ENCODE results near the gene RAB6B. TPM values are rescaled to one million over a fixed set of nuclear protein-coding genes. Genes with fewer than 3 reads are reported as not detected.

The RAB6B gene
- polyA plus RNA-seq (2011; rRNA removed), result 2.0 and 3.0 TPM in 2 replicates
- 1.0 and 1.6 TPM in 2 replicates for polyA minus RNA-seq (2011; rRNA and poly(A)+ RNA removed)

DNA sequence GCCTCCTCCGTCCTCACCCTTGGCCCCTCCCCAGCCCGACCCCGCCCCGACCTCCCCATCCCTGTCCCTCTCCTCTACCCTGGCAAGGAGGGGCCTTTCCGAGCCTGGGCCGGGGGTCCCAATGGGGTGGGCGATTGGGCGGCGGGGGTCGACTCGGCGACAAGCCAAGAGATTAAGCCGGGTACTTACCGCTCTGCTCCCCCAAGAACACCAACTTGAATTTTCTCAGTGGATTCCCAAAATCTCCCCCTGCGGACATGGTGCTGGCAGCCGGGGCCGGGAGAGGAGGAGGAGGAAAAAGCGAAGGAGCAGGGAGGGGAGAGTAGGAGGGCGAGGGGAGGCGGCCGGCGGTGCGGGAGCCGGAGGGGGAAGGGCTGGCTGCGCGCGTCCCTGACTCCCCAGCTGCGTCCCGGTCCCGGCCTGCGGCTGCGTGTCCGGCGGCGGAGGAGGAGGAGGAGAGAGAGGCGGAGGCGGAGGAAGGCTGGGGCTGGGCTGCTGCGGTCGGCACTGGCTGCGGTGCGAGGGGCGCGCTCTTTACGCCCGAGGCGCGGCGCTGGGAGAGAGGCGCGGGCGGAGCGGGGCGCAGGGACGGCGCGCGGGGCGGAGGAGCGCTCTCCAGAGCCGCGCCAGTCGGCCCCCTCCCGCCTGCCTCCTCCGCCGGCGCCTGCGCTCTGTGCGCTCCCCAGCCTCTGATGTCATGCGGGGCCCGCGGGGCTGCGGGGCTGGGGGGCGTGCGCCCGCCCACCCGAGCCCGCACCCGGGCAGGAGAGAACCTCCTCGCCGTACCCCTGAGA is at the start of gene RAB6B:
RAB6B (minus strand) TSS at position 675 of the 794 bp plus-strand sequence; CDS start at position 259, 416 bp downstream.
- Histone ChIP-seq H3K27me3 (ENCODE audit: control insufficient read depth, insufficient read depth, low read length) (peaks cover 36% of the 10 kb centered on the region), H3K4me3 (ENCODE audit: low read depth, low read length) (peak within 1 kb of the TSS; percentile 51), H3K36me3 (ENCODE audit: control insufficient read depth, insufficient read depth, low read length) (no peaks in the 10 kb centered on the region)
- ChIA-PET POLR2A (no interaction called here), CTCF (no interaction called here)
- no peak for DNase-seq (ENCODE audit: low read depth)
- TF ChIP-seq, protein P1, sequence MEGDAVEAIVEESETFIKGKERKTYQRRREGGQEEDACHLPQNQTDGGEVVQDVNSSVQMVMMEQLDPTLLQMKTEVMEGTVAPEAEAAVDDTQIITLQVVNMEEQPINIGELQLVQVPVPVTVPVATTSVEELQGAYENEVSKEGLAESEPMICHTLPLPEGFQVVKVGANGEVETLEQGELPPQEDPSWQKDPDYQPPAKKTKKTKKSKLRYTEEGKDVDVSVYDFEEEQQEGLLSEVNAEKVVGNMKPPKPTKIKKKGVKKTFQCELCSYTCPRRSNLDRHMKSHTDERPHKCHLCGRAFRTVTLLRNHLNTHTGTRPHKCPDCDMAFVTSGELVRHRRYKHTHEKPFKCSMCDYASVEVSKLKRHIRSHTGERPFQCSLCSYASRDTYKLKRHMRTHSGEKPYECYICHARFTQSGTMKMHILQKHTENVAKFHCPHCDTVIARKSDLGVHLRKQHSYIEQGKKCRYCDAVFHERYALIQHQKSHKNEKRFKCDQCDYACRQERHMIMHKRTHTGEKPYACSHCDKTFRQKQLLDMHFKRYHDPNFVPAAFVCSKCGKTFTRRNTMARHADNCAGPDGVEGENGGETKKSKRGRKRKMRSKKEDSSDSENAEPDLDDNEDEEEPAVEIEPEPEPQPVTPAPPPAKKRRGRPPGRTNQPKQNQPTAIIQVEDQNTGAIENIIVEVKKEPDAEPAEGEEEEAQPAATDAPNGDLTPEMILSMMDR (IDR thresholded peaks at IDR 0.05; ENCODE audit: insufficient read depth, low read depth, low read length), result no peak

DNA sequence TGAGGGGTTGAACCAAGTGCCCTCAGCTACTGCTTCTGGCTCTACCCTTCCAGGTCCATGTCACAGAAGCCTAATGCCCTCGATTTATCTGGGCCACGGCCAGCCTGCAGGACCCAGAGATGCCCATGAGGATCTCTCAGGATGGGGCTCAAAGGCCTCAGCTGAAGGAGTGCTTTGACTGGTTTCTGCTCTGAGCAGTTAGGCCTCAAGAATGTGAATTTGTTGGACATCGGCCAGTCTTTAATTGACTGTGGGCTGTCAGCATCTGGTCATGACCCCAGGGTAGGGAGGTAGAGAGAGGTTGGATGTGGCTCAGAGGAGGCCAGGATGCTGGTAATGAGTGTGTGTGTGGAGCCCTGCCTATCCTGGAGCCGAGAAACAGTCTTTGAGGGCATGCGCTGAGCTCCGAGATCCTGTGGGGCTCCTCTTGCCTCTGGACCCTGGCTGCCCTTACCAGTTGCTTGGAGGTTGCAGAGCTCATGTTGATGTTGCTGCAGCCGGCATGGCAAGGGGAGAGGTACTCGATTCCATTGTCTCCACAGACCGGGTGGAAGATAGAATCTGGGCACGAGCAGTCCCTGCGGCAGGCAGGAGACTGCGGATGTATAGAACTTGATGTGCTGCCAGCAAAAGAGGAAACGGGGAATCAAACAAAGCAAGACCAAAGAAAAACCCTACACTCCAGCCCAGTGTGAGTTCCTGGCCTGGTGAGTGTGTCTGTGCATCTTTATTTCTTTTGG is 49.1 kb upstream of the RAB6B start:
- H3K4me3 ChIP-seq (ENCODE audit: low read depth, low read length), result no peak overlapping the region
- TF ChIP-seq, protein P1 (IDR thresholded peaks at IDR 0.05; ENCODE audit: insufficient read depth, low read depth, low read length), result no peak
- ChIA-PET POLR2A (no interaction called here), CTCF (interaction anchor here (0.9 to 3.5 kb wide), 3 partner anchors 14 to 267 kb away, joined by 3 to 14 read pairs (median 12); no protein-coding TSS in a partner anchor)
- peaks cover 5% of the 10 kb centered on the region for H3K27me3 ChIP-seq (ENCODE audit: control insufficient read depth, insufficient read depth, low read length)
- DNase-seq (ENCODE audit: low read depth), result no peak
- no peaks in the 10 kb centered on the region for H3K36me3 ChIP-seq (ENCODE audit: control insufficient read depth, insufficient read depth, low read length)

DNA sequence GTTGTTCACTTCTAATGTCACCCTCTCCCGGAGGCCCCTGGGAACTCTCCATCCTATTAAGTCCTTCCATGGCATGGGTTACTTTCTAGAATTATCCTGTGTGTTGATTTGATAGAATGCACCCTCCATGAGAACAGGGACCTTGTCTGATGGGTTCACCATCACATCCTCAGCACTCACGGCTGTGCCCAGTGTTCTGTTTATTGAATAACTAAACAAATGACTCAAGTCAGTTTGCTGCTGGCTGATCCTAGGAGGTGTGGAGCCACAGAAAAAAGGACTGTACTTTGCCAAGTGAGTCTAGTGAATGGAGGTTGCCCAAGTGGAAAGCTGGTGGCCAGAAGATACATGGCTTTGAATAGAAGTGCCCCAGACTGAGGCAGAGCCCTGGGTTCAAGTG is 48.5 kb upstream of the RAB6B start:
- ChIA-PET CTCF (interaction anchor here (0.9 to 3.5 kb wide), 3 partner anchors 13 to 268 kb away, joined by 3 to 14 read pairs (median 12); no protein-coding TSS in a partner anchor), POLR2A (no interaction called here)
- no peak overlapping the region for H3K4me3 ChIP-seq (ENCODE audit: low read depth, low read length)
- no peak for DNase-seq (ENCODE audit: low read depth)
- H3K27me3 ChIP-seq (ENCODE audit: control insufficient read depth, insufficient read depth, low read length), result peaks cover 7% of the 10 kb centered on the region
- H3K36me3 ChIP-seq (ENCODE audit: control insufficient read depth, insufficient read depth, low read length), result no peaks in the 10 kb centered on the region
- TF ChIP-seq, protein P1 (IDR thresholded peaks at IDR 0.05; ENCODE audit: insufficient read depth, low read depth, low read length), result no peak

DNA sequence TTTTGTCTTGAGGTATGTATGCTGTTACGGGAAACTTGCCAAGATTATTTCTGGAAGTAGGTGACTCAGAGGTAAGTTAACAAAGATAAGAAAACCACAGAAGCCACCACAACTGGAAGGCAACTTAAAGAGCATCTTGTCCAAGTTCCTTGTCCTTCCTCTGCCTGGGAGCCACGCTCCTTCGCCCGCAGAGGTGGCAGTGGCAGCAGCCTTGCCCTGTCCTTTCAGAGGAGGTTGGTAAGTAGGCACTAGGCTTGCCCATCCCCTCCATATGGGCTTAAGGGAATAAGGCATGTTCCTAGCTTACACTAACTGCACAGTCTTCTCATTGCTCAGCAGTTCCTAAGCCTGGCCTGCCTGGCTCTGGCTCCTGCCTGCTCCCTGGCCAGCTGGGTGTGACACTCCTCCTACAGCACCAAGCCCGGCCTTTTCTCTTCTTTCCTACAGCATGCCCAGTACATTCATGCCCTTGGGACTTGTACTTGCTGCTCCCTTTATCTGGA is 48.0 kb upstream of the RAB6B start:
- ChIA-PET CTCF (interaction anchor here (0.9 to 3.5 kb wide), 3 partner anchors 13 to 268 kb away, joined by 3 to 14 read pairs (median 12); no protein-coding TSS in a partner anchor), POLR2A (no interaction called here)
- H3K27me3 ChIP-seq (ENCODE audit: control insufficient read depth, insufficient read depth, low read length), result peaks cover 7% of the 10 kb centered on the region
- TF ChIP-seq, protein P1 (IDR thresholded peaks at IDR 0.05; ENCODE audit: insufficient read depth, low read depth, low read length), result no peak
- H3K36me3 ChIP-seq (ENCODE audit: control insufficient read depth, insufficient read depth, low read length), result no peaks in the 10 kb centered on the region
- DNase-seq (ENCODE audit: low read depth), result no peak
- H3K4me3 ChIP-seq (ENCODE audit: low read depth, low read length), result no peak overlapping the region
